PC-3 (cell line): ENCODE results near the gene OR10K1.

Experiments
- EZH2 ChIP-seq: fragments of 300-600 bp; sonication (generic); IDR thresholded peaks from one replicate; pipeline ENCODE4 v1.6.1; 2017; ENCODE audit warnings: antibody characterized with exemption, mild to moderate bottlenecking, low read length; ENCODE audit not compliant: unreplicated experiment
- EZH2phosphoT487 ChIP-seq: fragments of 300-600 bp; sonication (generic); IDR thresholded peaks from 2 replicates; pipeline ENCODE4 v1.6.1; 2018; ENCODE audit warnings: mild to moderate bottlenecking, antibody characterized with exemption, low read length, borderline replicate concordance
- TF ChIP-seq, protein P1 (sequence below): fragments of 300-600 bp; sonication (generic); conservative IDR thresholded peaks from 2 replicates; pipeline ENCODE4 v1.5.1; 2017; ENCODE audit warnings: antibody characterized with exemption, low read depth, mild to moderate bottlenecking, low read length

DNA sequence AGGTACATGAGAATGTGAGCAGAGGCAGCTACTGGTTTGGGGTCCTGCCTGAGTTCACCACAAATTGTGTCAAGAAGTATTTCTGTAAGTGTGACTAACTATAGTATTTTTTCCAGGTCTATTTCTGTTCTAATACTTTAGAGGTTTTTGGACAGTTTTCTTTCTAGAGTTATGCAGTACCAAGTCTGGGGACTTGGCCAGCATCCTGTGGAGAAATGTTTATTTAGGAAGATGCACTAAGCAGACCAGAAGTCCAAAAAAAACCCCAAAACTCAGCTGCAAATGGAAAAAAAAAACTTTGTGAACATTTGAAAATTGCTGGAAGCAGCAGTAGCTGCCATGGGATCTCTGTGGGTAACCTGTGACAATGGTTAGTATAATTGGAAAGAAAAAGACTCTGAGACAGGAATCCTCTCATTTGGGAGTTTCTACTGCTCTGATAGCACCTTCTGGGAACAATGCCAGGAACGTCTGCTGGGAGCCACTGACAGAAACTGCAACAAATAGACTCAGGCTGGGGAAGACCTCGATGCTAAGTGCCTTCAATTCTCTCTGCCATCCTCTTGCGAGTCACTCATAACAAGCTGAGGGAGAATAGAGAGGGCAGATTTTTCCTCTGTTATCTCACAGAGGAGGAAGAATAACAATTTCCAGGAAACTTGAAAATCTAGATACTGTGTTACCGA, 48.0 kb downstream of the OR10K1 start:
- TF ChIP-seq EZH2 (no peak), EZH2phosphoT487 (no peak)
- TF ChIP-seq, protein P1, sequence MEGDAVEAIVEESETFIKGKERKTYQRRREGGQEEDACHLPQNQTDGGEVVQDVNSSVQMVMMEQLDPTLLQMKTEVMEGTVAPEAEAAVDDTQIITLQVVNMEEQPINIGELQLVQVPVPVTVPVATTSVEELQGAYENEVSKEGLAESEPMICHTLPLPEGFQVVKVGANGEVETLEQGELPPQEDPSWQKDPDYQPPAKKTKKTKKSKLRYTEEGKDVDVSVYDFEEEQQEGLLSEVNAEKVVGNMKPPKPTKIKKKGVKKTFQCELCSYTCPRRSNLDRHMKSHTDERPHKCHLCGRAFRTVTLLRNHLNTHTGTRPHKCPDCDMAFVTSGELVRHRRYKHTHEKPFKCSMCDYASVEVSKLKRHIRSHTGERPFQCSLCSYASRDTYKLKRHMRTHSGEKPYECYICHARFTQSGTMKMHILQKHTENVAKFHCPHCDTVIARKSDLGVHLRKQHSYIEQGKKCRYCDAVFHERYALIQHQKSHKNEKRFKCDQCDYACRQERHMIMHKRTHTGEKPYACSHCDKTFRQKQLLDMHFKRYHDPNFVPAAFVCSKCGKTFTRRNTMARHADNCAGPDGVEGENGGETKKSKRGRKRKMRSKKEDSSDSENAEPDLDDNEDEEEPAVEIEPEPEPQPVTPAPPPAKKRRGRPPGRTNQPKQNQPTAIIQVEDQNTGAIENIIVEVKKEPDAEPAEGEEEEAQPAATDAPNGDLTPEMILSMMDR: no peak
